HCT116 (cell line): Measurements from ENCODE around the gene DAP. TPM values are rescaled to one million over a fixed set of nuclear protein-coding genes. Genes with fewer than 3 reads are reported as not detected.

Experiments
- ATAC-seq: fragments of 200-7000 bp; cut with Tn5 transposase; 2 replicates; pipeline ENCODE4 v1.9.1; 2020; ENCODE audit warnings: mild to moderate bottlenecking, moderate library complexity
- BruUV-seq: library from RNA; stranded (reverse); fragments of 400-500 nt; replicated peaks from 2 replicates; lab custom pipeline; 2021; lab: Mats Ljungman, UMichigan
- CTCF ChIA-PET: fragments of 300-600 bp; sonication (Branson Sonifier 250); formaldehyde crosslinking; loops from one replicate; lab custom pipeline; 2021; ENCODE audit warnings: antibody characterized with exemption; lab: Charles Lee
- POLR2A ChIA-PET: fragments of 300-600, 350-600 bp; sonication (Branson Sonifier 250); formaldehyde crosslinking; loops from one replicate; lab custom pipeline; 2021; ENCODE audit warnings: antibody characterized with exemption; lab: Charles Lee
- RAD21 ChIA-PET, 2 experiments: fragments of 300-600 bp; sonication (Branson Sonifier 250); formaldehyde crosslinking; loops; one replicate each; lab custom pipeline; 2023; ENCODE audit warnings: low total read pairs in 2 of 2; ENCODE audit not compliant: uncharacterized antibody in 2 of 2, unreplicated experiment in 2 of 2, low non-redundant PET in 1 of 2; lab: Charles Lee
- DNase-seq: peaks from one replicate; pipeline ENCODE4 v3.0.0-alpha.2; 2010; ENCODE audit warnings: low read depth, low spot score
- H2AFZ ChIP-seq: fragments of 200-600 bp; shearing (Covaris generic), sonication (generic); 2 replicates; pipeline ENCODE4 v1.6.1; 2017; ENCODE audit warnings: low read depth, mixed run types, mixed read lengths, antibody characterized with exemption, low read length; ENCODE audit not compliant: poor library complexity, severe bottlenecking
- H3K27ac ChIP-seq: 2 replicates; pipeline ENCODE4 v1.5.1; 2012; ENCODE audit warnings: low read depth, low read length
- H3K27me3 ChIP-seq: fragments of 200-600 bp; sonication (generic); 2 replicates; pipeline ENCODE4 v1.6.1; 2016; ENCODE audit warnings: mixed run types, low read length, mixed read lengths; ENCODE audit not compliant: insufficient read depth
- H3K36me3 ChIP-seq, 2 experiments: fragments of 200-500 bp in 1 of 2; fragments of 200-600 bp in 1 of 2; sonication (Bioruptor generic) in 1 of 2; sonication (generic) in 1 of 2; 2 replicates each; pipeline versions ENCODE4 v1.5.1 to v1.6.1; 2014 to 2016; ENCODE audit warnings: low read length in 2 of 2, inconsistent platforms in 1 of 2, mixed read lengths in 1 of 2, mixed run types in 1 of 2; ENCODE audit not compliant: insufficient read depth in 2 of 2, control insufficient read depth in 1 of 2
- H3K4me1 ChIP-seq, 2 experiments: fragments of 200-600 bp in 1 of 2; sonication (generic) in 1 of 2; 2 replicates each; pipeline versions ENCODE4 v1.5.1 to v1.6.1; 2012 to 2017; ENCODE audit warnings: low read length in 2 of 2, inconsistent platforms in 1 of 2, mild to moderate bottlenecking in 1 of 2, mixed read lengths in 1 of 2, mixed run types in 1 of 2, moderate library complexity in 1 of 2; ENCODE audit not compliant: insufficient read depth in 2 of 2, control insufficient read depth in 1 of 2
- H3K4me2 ChIP-seq: fragments of 200-600 bp; sonication (generic); 2 replicates; pipeline ENCODE4 v1.6.1; 2017; ENCODE audit warnings: mixed run types, low read length, mixed read lengths
- H3K4me3 ChIP-seq, 2 experiments: fragments of 200-600 bp in 1 of 2; sonication (generic) in 1 of 2; replicated peaks in 1 of 2; 2 replicates each; pipeline ENCODE4 v1.5.1; 2011 to 2016; ENCODE audit warnings: low read length in 2 of 2, control low read depth in 1 of 2, low read depth in 1 of 2, mild to moderate bottlenecking in 1 of 2, mixed read lengths in 1 of 2, mixed run types in 1 of 2
- H3K79me2 ChIP-seq: fragments of 200-600 bp; sonication (generic); 2 replicates; pipeline ENCODE4 v1.6.1; 2017; ENCODE audit warnings: mild to moderate bottlenecking, mixed run types, low read length, moderate library complexity, mixed read lengths; ENCODE audit not compliant: insufficient read depth
- H3K9ac ChIP-seq: fragments of 200-600 bp; sonication (generic); 2 replicates; pipeline ENCODE4 v1.6.1; 2016; ENCODE audit warnings: low read length, mixed read lengths
- H3K9me2 ChIP-seq: fragments of 200-600 bp; sonication (generic), shearing (Covaris generic); 2 replicates; pipeline ENCODE4 v1.6.1; 2017; ENCODE audit warnings: mixed run types, mild to moderate bottlenecking, moderate library complexity; ENCODE audit not compliant: insufficient read depth
- H3K9me3 ChIP-seq, 2 experiments: fragments of 200-500 bp in 1 of 2; fragments of 200-600 bp in 1 of 2; sonication (Bioruptor generic) in 1 of 2; sonication (generic) in 1 of 2; 2 replicates each; pipeline ENCODE4 v1.6.1; 2014 to 2017; ENCODE audit warnings: low read length in 2 of 2, mixed read lengths in 2 of 2, inconsistent platforms in 1 of 2, low read depth in 1 of 2, mild to moderate bottlenecking in 1 of 2, mixed run types in 1 of 2, moderate library complexity in 1 of 2; ENCODE audit not compliant: control insufficient read depth in 1 of 2, insufficient read depth in 1 of 2
- H4K20me1 ChIP-seq: fragments of 200-600 bp; sonication (generic), shearing (Covaris generic); 2 replicates; pipeline ENCODE4 v1.6.1; 2017; ENCODE audit warnings: mixed run types, mild to moderate bottlenecking, moderate library complexity; ENCODE audit not compliant: insufficient read depth
- CBX3 ChIP-seq: IDR thresholded peaks from 2 replicates; pipeline ENCODE4 v1.6.1; 2012; ENCODE audit warnings: low read depth
- EZH2 ChIP-seq: fragments of 200-600 bp; sonication (generic); IDR thresholded peaks from 2 replicates; pipeline ENCODE4 v1.6.1; 2017; ENCODE audit warnings: antibody characterized with exemption, mixed run types
- FOSL1 ChIP-seq: IDR thresholded peaks from 2 replicates; pipeline ENCODE4 v1.6.1; 2012; ENCODE audit warnings: low read depth
- MAX ChIP-seq: IDR thresholded peaks from 2 replicates; pipeline ENCODE4 v1.6.1; 2012
- POLR2A ChIP-seq: IDR thresholded peaks from 2 replicates; pipeline ENCODE4 v1.7.0; 2011; ENCODE audit warnings: borderline replicate concordance; ENCODE audit not compliant: insufficient read depth, insufficient read length; ENCODE audit errors: extremely low read depth
- POLR2AphosphoS5 ChIP-seq: IDR thresholded peaks from 2 replicates; pipeline ENCODE4 v1.6.1; 2011; ENCODE audit warnings: mild to moderate bottlenecking, low read depth, low read length, moderate library complexity
- SP1 ChIP-seq: IDR thresholded peaks from 2 replicates; pipeline ENCODE4 v1.6.1; 2012; ENCODE audit warnings: low read depth
- SRF ChIP-seq: IDR thresholded peaks from 2 replicates; pipeline ENCODE4 v1.6.1; 2012; ENCODE audit warnings: low read depth
- TCF7L2 ChIP-seq: IDR thresholded peaks from 2 replicates; pipeline ENCODE4 v1.7.0; 2011; ENCODE audit warnings: borderline replicate concordance, inconsistent platforms; ENCODE audit not compliant: insufficient read depth, insufficient read length; ENCODE audit errors: extremely low read depth
- YY1 ChIP-seq: IDR thresholded peaks from 2 replicates; pipeline ENCODE4 v1.6.1; 2011; ENCODE audit warnings: low read length, low read depth, moderate library complexity, mild to moderate bottlenecking; ENCODE audit not compliant: insufficient replicate concordance; ENCODE audit errors: extremely low read depth
- ZBTB33 ChIP-seq: IDR thresholded peaks from 2 replicates; pipeline ENCODE4 v1.6.1; 2011; ENCODE audit warnings: mild to moderate bottlenecking, low read length, moderate library complexity; ENCODE audit not compliant: insufficient replicate concordance; ENCODE audit errors: extremely low read depth
- ZFX ChIP-seq: fragments of 450-650 bp; IDR thresholded peaks from 2 replicates; pipeline ENCODE4 v1.6.1; 2017
- ZNF274 ChIP-seq: fragments of 200-500 bp; sonication (Bioruptor generic); IDR thresholded peaks from 2 replicates; pipeline ENCODE4 v1.6.1; 2014; ENCODE audit warnings: mild to moderate bottlenecking, low read depth, low read length, inconsistent platforms
- intact Hi-C: fragments of 100-400 bp; cut with micrococcal nuclease; formaldehyde crosslinking; loops from 2 replicates; pipeline ENCODE4 v1.10.0; 2022
- total RNA-seq: library from RNA; stranded (reverse); gene quantifications from one replicate; pipeline ENCODE4 v1.2.1, GENCODE V29; 2021; ENCODE audit not compliant: unreplicated experiment

Gene DAP
- total RNA-seq, 1 experiment from 2014 or later, result 59.1 TPM

GRCh38 chr5:10686890-10687289 lies 74.1 kb downstream of the DAP start:
- Histone ChIP-seq H3K36me3 (no peaks in the 10 kb centered on the region), H3K9me3 (no peaks in the 10 kb centered on the region), H4K20me1 (no peaks in the 10 kb centered on the region), H3K27me3 (no peaks in the 10 kb centered on the region), H3K79me2 (no peaks in the 10 kb centered on the region), H3K4me2 (no peak overlapping the region), H3K9me2 (no peaks in the 10 kb centered on the region), H3K4me3 (no peak overlapping the region), H2AFZ (no peak overlapping the region), H3K4me1 (peaks cover 0 to 11% of the 10 kb centered on the region in 2 experiments; a peak in 1 of 4 replicates), H3K9ac (no peak overlapping the region), H3K27ac (no peak overlapping the region)
- ChIA-PET CTCF (no interaction called here), POLR2A (no interaction called here), RAD21 (no interaction called here)
- intact Hi-C loops, result no loop called here
- BruUV-seq, result no TSS peak
- TF ChIP-seq MAX (no peak), CBX3 (no peak), TCF7L2 (no peak), ZNF274 (no peak), ZBTB33 (no peak), EZH2 (no peak), POLR2A (no peak), YY1 (no peak), POLR2AphosphoS5 (no peak), FOSL1 (no peak), ZFX (no peak), SRF (no peak), SP1 (no peak)
- ATAC-seq (no peak), DNase-seq (no peak)
